ENCODE data around the gene STAC3.

DNA sequence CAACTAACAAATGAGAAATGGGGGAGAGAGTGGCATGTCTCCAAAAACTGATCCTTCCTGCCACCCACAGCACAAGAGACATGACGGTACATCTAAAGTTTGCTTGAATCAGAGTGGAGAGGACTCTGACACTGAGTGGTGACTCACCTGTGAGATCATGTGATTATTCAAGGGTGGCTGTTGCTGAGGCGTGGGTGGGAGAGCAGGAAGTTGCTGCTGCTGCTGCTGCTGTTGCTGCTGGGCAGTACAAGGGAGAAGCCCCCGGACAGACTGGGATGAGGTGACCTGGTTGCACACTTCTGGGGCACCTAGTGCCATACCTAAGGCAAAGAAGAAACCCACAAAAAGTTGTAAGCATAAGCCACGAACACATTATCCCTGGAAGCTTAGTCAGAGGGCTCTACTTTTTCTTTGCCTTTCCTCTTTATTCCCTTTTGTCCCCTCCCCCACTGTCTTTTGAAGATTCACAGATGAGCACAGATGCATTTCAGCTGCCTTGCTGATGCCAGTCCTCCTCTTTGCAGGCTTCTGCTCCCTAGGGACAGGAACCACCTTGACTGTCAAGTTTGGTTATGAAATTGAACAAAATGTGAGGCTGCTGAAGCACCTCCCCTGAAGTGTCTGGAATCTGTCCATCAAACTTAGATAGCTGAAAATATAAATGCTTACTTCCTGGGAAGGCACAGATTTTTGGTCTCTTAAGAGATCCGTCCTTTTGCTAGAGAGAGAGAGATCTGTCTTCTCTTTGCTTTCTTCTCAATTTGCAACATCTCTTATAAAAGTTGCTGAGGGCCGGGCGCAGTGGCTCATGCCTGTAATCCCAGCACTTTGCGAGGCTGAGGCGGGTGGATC is 29.4 kb upstream of the STAC3 start:
- TF ChIP-seq TAF1 (IDR thresholded peaks at IDR 0.05; ENCODE audit: borderline replicate concordance, low read depth, low read length): no peak
- TF ChIP-seq POLR2A (IDR thresholded peaks at IDR 0.05; ENCODE audit: low read depth, low read length): 0 out of 2 replicates have a peak, but pooled peaks have one; percentile 49

Measured in GM12892 (cell line).